Right hindlimb (tissue), 1 donor: ENCODE results near the gene PTPRT.
"Not testable (repeated sequence)": the region's sequence is repeated elsewhere in the genome, so short reads cannot be mapped to it uniquely, and the experiment has no call there.

Experiments
- DNase-seq: peaks from one replicate; pipeline ENCODE4 v3.0.0-alpha.2; 2018

The PTPRT gene

DNA sequence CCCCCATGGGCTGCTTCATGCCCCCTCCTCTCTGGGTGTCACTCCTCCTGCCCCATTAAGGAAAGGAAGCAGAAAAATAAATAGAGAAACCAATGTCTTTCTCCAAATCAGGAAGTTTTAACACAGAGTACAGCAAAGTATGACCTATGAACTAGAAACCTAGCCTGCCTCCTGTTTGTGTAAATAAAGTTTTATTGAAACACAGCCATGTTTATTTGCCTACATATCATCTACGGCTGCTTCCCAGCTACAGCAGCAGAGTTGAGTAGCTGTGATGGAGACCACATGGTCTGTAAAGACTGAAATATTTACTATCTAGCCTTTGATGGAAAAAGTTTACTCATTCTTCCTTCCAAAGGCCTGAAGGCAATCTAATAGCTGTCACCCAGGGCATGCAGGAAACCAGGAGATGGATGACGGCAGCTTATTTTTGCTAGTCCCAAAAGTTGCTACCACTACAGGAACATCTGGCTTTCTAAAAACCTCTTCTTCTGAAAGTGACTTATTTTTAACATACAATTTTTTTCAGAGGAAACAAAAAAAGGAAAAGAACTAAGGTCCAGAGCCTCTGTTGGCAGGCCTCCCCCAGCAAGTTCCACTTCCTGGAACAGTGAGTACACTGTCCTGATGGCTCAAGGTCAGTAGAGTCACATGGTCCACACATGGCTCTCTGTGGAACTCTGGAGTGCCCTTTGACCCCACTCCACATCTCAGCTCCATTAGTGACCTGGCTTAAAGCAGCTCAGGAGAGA lies 287.8 kb downstream of the PTPRT start:
- DNase-seq = no peak

DNA sequence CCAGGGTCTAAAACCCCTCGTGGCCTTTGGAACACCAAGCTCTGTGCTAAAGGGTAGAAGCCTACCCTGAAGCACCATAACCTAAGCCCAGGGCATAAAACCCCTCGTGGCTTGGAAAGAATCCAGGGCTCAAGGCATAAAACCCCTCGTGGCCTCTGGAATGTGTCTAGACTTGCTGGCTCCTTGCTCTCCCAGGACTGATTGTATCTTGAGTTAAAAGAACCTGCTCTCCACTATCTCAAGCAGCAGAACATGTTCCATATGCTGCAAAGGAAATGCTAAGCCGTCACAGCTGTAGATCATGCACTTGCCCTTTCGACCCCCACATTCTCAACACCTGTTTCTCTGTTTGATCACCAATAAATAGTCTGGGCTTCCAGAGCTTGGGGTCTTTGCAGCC lies 288.9 kb downstream of the PTPRT start:
- not testable (repeated sequence) for DNase-seq

DNA sequence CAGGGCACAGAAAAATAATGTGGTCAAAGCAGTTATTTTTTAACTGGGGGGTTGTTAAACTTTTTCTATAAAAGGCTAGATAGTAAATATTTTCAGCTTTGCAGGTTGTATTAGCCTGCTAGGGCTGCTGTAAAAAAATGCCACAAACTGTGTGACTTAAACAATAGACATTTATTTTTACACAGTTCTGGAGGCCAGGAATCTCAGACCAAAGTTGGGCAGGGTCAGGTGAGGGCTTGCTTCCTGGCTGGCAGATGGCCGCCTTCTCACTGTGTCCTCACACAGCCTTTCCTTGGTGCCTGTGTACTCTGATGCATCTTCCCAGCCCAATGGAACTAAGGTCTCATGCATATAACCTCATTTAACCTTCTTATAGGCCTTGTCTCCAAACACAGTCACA lies 294.7 kb downstream of the PTPRT start:
- no peak for DNase-seq

DNA sequence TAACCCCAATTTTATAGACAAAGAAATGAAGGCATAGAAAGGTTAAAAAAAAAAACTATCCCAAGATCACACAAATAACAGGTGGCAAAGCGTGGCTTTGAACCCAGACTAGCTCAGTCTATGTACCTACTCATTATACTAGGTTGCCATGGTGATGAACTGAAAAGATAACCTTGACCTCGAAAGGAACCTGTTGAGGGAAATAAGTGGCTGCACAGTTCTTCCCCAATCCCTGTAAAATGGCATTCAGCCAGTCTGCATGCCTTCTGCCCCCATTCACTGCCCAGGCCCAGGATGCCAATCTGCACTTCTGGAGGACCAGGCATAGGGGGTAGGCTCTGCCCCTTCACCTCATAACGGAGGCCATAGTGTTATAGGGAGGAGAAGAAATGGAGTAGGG lies 295.2 kb downstream of the PTPRT start:
- DNase-seq = no peak

DNA sequence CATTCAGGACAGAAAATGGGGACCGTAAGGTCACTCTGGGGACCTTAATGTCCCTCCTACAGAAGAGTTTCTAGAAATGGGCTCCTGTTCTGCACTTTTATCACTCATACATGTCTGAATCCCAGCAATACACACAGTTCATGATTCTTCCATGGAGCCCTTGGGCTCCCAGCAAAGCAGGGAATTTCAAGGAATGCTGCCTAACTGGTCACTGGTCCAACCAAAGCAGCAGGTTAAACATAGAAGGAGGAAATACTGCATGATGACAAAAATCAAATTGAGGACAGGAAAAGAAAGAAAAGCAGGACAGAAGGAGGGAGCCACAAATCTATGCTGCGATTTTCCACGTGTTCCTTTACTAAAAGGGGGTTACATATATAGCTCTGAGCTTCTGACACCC lies 300.2 kb downstream of the PTPRT start:
- DNase-seq = no peak

DNA sequence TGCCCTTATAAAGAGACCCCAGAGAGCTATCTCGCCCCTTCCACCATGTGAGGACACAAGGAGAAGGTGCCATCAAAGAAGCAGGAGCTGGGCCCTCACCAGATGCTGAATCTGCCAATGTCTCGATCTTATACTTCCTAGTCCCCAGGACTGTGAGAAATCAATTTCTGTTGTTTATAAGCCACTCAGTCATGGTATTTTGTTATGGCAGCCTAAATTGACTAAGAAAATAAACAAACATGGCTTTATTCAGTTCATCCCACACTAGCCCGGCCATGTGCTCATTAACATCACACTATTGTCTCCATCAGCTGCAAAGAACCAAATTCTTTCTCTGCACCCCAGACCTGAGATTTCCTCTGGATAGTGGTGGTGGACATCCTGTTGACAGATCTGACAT lies 302.4 kb downstream of the PTPRT start:
- no peak for DNase-seq

DNA sequence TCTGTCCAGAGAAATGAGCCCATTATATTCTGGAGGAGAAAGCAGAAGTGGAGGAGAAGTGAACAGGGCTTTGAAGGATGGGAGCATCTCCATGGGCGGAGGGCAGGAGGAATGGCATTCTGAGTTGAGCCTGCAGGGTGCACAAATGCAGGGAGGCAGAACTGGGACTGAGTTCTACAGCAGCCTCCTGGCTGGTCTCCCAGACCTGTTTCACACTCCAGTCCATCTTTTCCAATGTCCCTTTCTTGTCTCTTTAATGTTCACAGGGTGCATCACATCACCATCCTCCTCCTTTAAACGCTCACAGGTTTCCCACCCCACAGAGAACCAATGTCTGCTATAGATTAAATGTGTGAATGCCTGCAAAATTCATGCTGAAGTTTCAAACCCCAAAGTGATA lies 302.9 kb downstream of the PTPRT start:
- DNase-seq = no peak

DNA sequence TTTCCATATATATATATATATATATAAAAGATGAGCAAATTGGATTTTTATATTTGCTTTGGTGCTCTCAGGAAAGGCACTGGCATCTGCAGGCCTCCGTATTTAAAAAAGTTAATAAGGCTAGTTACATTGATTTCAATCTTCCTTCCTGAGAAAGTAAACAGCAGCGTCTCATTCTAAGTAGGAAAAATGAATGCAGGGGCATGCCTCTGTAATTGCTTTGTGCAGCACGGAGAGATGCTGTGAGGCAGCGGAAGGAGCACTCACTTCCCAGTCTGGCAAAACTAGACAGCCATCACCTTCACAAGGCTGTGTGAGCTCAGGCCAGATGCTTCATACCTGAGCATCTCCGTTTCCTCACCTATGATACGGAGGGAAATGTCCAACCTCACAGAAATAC lies 303.7 kb downstream of the PTPRT start:
- no peak for DNase-seq

DNA sequence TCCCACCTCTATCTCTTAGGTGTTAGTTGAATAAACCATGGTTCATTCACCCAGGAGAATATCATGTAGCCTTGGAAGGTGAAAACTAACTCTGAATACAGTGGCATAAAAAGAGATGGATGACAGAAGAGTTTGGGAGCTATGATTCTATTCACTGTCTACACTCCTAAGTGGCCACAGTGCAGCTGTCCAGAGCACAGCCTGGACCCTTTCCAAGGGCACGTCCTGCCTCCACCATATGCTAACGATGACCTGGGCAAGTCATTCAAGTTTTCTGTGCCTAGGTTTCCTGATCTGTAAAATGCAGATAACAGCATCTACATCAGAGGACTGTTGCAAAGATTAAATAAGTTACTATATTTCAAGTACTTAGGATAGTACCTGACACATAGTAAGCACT lies 314.1 kb downstream of the PTPRT start:
- no peak for DNase-seq

DNA sequence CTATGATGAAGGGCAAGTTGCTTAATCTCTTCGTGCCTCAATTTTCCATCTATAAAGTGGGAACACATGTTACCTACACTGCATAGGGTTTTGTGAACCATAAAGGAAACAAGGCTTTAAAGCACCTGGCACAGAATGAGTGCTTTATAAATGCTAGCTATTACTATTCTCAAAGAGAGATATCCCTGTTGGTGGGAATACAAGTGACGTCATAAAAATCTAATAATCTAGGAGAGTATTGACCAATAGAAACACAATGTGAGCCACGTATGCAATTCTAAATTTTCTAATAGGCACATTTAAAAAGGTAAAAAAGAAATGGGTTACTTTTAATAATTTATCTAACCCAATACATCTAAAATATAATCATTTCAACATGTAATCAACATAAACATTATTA lies 316.4 kb downstream of the PTPRT start:
- no peak for DNase-seq

DNA sequence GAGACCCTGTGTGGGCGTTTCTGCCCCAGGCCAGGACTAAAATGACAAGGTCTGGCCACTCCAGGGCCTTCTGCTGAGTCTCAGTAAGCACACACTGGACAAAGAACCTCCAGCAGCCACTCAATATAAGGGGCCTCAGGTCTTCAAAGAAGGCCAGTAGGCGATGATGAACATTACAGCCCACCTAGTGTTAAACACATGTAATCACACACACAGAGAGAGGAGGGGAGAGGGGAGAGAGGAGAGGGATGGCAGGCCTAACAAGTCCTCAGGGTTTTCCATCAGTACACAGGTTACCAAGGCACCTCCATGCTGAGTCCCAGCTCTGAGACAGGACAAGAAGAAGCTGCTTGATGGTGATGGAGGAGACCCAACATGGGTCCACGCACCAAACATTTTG lies 325.6 kb downstream of the PTPRT start:
- no peak for DNase-seq

DNA sequence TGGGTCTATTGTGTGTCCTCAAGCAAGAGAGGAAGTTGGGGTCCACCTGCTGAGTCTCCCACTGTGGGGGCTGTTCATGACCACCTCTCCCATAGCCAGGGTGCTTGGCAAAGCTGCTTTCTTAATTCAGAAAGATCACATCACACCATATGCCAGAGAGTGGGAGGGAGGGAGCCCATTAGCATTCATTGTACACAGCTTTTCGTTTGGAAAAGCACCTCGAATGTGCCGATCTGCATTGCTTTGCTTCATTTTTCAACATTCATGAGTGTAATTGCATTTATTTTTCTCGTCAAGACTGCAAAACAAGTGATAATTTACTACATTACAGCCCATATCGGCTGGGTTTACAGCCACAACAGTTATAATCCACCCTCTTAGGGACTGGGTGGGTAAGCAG lies 327.3 kb downstream of the PTPRT start:
- no peak for DNase-seq

DNA sequence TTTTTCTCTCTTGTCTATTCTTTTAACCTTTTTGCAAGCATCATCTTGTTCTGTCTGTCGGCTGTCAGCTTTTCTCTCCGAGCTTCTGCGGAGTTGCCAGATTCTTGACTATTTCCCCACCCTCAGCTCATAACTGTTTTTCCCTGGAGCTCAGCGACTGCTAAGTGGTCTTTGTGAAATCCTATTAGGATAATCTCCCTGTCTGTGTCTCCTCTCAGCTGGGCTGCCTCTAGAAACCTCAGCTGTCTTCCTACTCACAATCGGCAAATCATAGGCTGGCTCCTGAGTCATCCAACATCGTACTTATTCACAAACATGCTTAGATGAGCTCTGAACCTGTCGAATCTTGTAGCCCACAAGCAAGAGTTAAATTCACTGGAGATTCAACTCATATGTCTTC lies 332.3 kb downstream of the PTPRT start:
- no peak for DNase-seq

DNA sequence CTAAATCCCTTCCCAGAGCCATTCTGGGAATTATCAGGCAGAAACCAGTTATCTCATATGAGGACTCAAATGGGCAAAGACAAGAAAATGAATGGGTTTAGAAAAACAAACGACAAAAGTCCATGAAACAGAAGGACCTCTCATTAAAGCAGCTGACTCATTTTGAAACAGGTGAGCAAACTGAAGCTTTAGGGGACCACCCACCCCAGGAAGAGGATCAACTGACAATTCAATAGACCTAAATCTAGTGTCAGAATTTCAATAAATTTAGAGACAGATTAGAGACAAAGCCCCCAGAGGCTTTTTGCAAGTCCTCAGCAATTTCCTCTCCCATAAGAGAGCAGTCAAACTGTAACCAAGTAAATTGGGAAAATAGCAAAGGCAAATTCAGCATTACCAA lies 333.8 kb downstream of the PTPRT start:
- no peak for DNase-seq

DNA sequence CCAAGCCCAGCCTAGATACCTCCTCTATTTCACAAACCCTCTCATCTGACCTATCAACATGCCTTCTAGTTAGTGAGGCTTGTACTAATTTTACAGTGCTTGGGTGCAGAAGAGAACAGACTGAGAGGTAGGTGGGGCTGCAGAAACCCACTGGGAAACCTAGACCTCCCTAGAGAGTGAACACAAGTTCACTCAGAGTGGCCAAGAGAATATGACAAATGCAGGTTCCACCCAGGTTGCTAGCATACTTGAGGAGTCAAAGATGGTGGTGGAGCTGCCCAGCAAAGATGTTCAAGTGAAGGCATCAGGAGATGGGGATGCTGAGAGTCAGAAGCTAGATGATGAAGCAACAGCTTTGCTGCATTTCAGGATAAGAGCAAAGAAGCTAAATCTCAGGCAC lies 337.0 kb downstream of the PTPRT start:
- no peak for DNase-seq

DNA sequence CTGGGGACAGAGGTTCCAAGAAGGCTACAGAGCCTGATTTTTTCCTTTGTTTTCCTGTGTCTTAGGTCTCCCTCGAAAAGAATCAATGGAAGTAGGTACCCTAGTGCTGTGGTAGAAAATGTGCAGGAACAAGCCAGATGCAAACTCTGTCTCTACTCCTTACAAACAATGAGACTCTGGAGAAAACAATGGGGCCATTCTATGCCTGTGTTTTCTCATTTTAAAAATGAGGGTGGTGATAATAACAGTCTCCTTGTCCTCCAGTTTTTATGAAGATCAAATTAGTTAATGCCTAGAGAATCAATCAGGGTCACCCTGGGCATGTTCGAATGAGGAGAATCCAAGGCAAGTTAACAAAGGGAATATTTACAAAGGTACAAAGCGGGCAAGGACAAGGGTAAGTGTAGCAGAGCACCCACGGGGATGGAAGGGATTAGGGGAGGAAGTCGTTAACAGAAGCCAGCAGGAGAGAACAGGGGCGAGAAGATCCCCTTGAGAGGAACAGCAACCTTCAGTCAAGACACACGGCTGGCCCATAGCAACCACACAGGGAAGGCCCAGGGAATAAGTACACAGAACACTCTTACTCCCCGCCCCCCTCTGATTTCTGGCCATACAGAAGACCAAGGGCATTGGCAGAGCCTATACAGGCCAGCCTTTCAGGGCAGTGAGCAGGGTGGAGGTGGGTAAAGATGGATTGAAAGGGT lies 342.8 kb downstream of the PTPRT start:
- no peak for DNase-seq

DNA sequence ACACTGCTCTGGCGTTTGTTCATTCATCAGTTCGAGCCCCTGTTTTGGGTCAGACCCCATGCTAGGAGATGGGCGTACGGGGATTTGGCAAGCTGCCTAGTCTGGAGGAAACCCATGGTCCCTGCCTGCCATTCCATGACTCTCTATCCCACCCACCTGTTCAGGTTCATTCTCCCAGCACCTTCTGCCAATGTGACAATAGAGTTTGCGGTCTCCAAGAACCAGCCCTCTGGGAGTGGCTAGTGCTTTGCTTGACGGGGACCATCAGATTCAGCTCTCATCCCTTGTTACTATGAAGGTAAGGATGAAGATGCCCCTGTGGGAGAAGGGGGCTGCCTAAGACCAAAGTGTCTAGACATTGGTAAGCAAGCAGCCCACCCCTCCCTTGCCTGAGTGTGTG lies 345.0 kb downstream of the PTPRT start:
- no peak for DNase-seq

DNA sequence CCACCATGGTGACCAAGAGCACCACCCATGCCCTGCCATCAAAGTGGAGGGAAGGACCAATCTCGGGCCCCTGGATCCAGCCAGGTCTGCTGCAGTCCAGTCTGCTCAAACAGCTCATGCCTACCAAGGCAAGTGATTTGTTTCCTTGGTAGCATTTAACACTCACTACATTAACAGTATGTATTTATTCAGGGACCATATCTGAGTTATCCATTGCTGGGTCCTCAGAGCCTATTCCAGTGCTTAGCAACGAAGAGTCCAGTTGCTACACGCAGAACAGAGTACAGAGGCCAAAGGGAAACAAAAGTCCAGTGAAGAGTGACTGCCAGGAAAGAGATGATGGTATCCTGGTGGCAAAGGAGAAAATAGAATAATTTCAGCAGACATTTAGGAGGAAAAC lies 352.2 kb downstream of the PTPRT start:
- DNase-seq = no peak

DNA sequence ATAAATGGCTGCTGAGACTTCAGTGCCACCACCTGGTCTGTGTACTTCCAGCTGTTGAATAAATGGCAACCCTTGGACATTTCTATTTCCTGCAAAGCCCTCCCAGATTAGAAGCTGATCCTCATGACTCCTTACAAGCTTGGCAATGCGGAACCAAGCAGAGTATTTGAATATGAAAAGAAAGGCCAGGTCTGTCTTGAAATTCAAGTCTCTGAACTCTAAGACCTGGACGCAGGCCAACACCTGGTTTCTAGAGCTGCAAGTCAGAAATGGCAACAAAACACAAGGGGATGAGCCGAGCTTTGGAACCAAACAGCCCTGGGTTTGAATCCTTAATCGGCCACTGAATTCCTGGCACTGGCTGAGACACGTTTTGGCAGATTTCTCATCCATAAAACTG lies 353.4 kb downstream of the PTPRT start:
- DNase-seq = no peak

DNA sequence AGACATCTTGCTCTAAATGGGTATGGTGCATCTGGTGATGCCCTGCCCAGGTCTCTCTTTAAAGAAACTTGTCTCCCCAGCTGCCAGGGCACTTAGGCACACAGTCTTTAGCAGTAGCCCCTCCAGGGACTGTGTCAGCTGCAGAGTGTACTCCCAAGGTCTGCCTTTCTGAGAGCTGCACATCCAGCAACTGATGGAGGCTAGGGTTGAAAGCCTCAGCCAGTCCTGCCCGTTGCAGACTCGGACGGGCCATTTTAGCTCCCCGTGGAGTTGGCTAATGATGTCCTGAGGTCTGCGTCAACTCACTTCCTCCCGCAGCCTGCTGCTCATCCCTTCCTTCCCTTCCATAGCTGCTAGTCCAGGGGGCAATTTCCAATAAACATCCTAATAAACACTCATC lies 381.8 kb downstream of the PTPRT start:
- no peak for DNase-seq

DNA sequence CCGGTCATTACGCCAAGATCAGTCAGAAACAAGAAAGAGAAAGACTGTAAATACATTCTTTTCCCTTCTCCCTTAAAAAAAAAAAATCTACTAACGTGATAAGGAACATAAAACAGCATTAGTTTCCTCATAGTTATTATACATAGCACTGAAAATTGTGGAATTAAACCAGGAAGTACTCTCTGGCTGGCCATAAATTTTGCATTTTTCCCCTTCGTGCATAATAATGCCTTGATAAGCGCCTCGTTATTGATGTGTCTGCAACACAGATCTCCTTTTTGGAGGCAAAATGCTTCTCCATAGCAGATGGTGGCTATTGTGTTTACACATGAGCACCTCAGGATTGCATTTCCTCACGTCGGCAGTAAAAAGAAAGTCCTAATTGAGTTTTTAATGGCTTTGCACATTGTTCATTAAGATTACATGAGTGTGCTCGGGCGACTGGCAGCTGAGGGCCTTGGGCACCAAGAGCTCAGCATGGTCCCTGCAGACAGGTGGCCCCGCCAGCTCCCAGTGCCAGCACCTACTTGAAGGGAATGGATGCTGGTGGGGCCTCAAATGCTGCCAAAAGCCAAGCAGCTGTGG lies 394.5 kb downstream of the PTPRT start:
- no peak for DNase-seq

DNA sequence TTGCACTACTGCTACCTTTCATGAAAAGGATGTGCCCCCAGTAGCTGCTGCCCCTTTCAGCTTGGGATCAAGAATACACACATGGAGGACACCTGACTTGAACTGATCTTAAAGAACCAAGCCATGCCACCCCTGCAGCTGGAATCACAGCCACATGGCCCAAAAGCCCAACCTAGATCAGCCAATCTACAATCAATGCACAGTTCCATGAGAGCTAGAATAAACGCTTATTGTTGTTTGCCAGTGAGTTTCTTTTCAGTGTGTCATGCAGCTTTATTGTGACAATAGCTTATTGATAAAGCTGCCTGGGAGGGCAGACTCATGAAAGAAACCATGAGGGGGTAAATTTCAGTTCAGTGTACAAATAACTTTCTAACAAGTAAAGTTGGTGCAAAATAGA lies 397.7 kb downstream of the PTPRT start:
- no peak for DNase-seq

DNA sequence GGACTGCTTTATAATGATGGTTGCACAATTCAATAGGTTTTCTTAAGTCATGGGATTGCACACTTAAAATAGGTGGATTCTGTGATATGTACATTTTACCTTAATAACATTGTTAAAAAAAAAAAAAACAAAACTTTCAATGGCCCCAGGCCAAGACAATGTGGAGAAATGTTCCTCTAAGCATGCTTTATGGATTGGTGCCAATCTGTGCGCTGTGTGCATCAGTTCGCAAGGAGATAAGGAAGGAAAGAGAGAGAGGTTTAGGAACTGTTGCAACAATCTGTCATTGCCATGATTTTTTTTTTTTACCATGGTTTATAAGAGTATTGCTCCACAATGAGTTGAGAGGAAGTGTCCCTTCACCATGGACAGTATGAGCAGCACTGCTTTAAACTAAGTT lies 399.6 kb downstream of the PTPRT start:
- DNase-seq = no peak

DNA sequence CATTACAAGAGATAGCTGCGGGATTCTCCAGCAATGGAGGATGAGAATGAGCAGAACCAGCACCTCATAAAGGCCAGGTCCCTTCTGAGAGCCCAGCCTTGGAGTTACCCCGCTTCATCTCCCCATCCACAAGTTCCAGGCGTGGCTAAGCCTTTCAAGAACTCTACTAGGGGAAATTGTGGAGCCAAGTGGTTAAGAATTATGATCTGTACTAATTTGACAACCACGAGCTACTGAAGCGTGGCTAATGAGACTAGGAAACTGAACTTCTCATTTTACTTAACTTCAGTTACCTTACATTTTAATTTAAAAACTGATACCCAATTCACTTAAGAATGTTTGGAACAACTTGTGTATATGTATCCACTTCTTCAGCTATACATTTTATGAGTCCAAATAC lies 401.0 kb downstream of the PTPRT start:
- no peak for DNase-seq

DNA sequence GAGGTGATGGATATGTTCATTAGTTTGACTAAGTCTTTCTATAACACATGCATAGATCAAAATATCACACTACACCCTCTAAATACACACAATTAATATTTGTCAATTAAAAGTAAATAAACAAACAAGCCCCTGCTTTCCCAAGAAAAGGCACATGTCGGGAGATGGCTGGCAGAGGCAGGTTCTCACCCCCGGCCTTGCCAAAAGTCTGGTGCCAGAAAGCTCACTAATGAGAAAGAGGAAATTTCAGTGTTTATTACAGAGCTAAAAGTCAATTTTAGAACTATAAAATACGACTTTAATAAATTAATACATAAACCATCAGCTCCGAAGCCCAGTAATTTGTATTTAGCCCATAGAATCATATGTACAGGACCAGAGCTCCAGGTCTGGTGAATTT lies 404.7 kb downstream of the PTPRT start:
- DNase-seq = no peak
